ENCODE results near the gene ATP6V0B. TPM values are rescaled to one million over a fixed set of nuclear protein-coding genes. Genes with fewer than 3 reads are reported as not detected.

The ATP6V0B gene
- total RNA-seq, 1 donor from 2014 or later = 115 TPM

DNA sequence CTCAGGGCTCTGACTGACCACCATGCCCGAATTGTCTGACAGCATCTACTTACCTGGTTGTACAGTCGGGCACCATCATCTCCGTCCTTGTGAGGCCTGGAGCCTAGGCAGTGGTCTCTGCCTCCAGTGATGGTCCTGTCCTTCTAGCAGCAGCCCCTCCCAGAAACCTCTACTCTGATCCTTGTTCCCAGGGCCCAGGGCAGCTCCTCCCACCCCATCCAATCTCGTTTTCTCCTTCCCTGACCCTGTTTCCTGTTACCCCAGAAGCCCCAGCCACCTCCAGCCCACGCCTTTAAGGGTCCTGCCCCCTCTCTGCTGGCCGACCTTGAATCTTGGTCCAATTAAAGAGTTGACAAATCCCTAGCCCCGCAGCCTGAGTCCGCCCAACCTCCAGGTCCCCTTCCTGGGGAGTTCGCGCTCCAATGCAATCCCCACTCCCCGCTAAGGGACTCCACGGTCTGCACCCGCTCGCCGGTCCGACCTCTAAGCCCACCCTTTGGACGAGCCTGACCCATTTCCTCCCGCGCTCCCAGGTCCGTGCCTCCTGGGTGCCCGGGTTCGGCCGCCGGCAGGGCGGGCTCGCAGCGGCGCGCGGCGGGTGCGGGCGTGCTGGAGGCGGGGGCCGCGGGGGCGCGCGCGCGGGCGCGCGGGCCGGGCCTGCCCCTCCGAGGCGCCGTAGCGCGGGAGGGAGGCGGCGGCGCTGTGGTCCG lies 3.9 kb downstream of the ATP6V0B start, which contains the start of gene B4GALT2:
TSS of gene B4GALT2 (plus strand) at position 660 of the 710 bp plus-strand sequence. CDS start 1,951 bp downstream, outside the sequence.
- Histone ChIP-seq H3K9me3 (no peaks in the 10 kb centered on the region), H3K4me3 (peak within 1 kb of the TSS; percentile 76 to 90), H3K4me1 (peaks cover 11 to 27% of the 10 kb centered on the region in 2 donors), H3K36me3 (peaks cover 9 to 14% of the 10 kb centered on the region in 2 donors), H3K27ac (peak within 1 kb of the TSS; percentile 15 to 70), H3K27me3 (no peaks in the 10 kb centered on the region)
- DNase-seq (ENCODE audit: low spot score in 2 of 2) = no peak
- TF ChIP-seq, protein P1, sequence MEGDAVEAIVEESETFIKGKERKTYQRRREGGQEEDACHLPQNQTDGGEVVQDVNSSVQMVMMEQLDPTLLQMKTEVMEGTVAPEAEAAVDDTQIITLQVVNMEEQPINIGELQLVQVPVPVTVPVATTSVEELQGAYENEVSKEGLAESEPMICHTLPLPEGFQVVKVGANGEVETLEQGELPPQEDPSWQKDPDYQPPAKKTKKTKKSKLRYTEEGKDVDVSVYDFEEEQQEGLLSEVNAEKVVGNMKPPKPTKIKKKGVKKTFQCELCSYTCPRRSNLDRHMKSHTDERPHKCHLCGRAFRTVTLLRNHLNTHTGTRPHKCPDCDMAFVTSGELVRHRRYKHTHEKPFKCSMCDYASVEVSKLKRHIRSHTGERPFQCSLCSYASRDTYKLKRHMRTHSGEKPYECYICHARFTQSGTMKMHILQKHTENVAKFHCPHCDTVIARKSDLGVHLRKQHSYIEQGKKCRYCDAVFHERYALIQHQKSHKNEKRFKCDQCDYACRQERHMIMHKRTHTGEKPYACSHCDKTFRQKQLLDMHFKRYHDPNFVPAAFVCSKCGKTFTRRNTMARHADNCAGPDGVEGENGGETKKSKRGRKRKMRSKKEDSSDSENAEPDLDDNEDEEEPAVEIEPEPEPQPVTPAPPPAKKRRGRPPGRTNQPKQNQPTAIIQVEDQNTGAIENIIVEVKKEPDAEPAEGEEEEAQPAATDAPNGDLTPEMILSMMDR (IDR thresholded peaks at IDR 0.05) = no peak
- intact Hi-C loops (cut with DNase I) = no loop called here

DNA sequence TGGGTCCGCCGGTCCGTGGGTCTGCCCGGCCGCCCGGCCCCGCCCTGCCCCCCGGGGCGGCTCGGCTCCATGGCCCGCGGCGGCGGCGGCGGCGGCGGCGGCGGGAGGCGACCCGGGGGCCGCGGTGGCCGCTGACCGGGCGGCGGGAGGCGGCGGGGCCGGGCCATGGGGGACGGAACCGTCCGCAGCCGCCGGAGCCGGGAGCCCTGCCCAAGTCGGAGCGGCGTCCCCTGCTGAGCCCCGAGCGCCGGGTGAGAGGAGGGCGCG lies 4.4 kb downstream of the ATP6V0B start:
- TF ChIP-seq, protein P1 (IDR thresholded peaks at IDR 0.05) = no peak
- Histone ChIP-seq H3K27ac (peak overlapping the region; percentile 15 to 70), H3K4me3 (peak overlapping the region; percentile 76 to 90), H3K9me3 (no peaks in the 10 kb centered on the region), H3K4me1 (peaks cover 11 to 27% of the 10 kb centered on the region in 2 donors), H3K36me3 (peaks cover 9 to 14% of the 10 kb centered on the region in 2 donors), H3K27me3 (no peaks in the 10 kb centered on the region)
- DNase-seq (ENCODE audit: low spot score in 2 of 2) = no peak
- intact Hi-C loops (cut with DNase I) = no loop called here

DNA sequence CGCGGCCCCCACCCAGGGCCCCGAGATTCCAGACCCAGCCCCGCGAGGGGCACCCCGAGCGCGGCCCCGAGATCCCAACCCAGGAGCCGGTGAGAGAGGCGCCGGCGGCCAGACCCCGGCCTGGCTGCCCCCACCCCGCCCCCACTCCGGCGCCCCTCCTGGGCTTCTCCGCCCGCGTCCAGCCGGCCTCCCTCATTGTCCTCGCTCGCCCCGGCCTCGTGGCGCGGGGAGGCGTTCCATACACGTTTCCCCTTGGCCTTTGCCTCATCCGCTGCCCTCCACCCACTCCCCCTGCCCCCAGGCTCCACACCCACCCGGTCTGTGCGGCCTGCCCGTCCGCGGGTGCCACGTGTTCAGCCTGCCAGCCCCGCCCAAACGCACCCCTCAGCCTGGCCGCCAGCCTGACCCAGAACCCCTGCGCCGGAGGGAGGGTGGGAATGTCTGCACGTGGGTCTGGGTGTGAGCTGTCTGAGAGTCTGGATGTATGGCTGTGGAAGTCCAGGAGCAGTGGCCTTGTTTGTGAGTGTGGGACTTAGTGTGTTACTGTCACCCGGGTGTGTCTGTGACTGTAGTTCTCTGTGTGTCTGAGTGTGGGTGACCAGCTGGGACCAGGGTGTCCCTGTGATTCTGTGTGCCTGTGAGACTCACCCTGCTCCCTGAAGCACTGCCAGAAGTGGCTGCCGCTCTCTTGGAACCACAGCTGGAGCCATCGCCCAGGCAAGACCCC lies 4.9 kb downstream of the ATP6V0B start:
- Histone ChIP-seq H3K4me1 (peaks cover 11 to 27% of the 10 kb centered on the region in 2 donors), H3K4me3 (peak overlapping the region; percentile 76 to 90), H3K9me3 (no peaks in the 10 kb centered on the region), H3K27me3 (no peaks in the 10 kb centered on the region), H3K27ac (peak overlapping the region; percentile 15 to 70), H3K36me3 (peaks cover 9 to 14% of the 10 kb centered on the region in 2 donors)
- intact Hi-C loops (cut with DNase I) = no loop called here
- no peak for DNase-seq (ENCODE audit: low spot score in 2 of 2)
- TF ChIP-seq, protein P1 (IDR thresholded peaks at IDR 0.05) = no peak

DNA sequence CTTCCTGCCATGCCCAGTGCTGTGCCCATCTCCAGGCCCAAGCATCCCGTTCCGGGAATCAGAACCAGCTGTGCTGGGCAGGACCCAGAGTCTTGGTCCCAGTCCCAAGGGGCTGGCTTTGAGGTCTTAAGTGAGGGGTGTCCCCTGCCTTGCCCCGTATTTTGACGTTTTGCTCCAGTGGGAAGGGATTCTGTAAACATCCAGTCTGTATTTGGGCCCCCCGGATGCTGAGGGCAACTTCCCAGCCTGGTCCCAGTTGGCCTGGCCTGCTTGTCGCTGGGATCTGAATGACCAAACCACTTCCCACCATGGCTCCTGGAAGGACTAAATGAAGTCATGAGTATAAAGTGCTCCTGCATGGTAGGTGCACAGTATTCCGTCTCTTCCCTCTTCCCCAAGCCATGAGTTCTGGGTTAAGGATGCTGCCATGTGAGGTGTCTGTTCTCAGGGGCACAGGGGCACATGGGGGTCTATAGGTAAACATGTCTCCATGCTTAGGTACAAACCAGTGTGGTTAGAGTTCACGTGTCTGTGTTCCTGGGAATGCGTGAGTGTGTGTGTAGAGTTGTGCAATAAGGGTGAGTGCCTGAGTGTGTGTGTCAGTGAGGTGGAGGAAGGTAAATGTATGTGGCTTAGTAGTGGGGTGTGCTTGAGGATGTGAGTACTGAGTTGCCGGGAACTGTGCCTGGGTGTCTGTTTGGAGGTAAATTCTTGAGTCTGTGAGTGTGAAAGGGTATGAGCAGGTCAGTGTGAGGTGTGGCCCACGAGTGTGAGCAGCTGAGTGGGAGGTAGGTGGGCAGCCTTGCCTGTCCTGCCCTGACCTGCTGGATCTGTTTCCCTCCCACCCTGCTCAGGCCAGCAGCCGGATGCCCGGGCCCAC lies 5.7 kb downstream of the ATP6V0B start:
- H3K4me3 ChIP-seq = peak overlapping the region; percentile 76 to 90

DNA sequence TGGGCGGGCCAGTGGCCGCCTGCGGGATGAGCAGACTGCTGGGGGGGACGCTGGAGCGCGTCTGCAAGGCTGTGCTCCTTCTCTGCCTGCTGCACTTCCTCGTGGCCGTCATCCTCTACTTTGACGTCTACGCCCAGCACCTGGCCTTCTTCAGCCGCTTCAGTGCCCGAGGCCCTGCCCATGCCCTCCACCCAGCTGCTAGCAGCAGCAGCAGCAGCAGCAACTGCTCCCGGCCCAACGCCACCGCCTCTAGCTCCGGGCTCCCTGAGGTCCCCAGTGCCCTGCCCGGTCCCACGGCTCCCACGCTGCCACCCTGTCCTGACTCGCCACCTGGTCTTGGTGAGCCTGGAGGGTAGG lies 6.4 kb downstream of the ATP6V0B start:
- Histone ChIP-seq H3K4me1 (peaks cover 6 to 19% of the 10 kb centered on the region in 2 donors), H3K9me3 (no peaks in the 10 kb centered on the region), H3K36me3 (peaks cover 9 to 14% of the 10 kb centered on the region in 2 donors), H3K4me3 (no peak overlapping the region), H3K27ac (no peak overlapping the region), H3K27me3 (no peaks in the 10 kb centered on the region)
- no peak for DNase-seq (ENCODE audit: low spot score in 2 of 2)
- TF ChIP-seq, protein P1 (IDR thresholded peaks at IDR 0.05) = no peak
- intact Hi-C loops (cut with DNase I) = no loop called here

More for the DNA sequence above, 5.7 kb downstream of the ATP6V0B start:
- H3K27ac ChIP-seq = peak overlapping the region; percentile 15 to 70
- TF ChIP-seq, protein P1 (IDR thresholded peaks at IDR 0.05) = no peak
- H3K36me3 ChIP-seq = peaks cover 9 to 14% of the 10 kb centered on the region in 2 donors
- intact Hi-C loops (cut with DNase I) = no loop called here
- H3K27me3 ChIP-seq = no peaks in the 10 kb centered on the region
- H3K4me1 ChIP-seq = peaks cover 11 to 25% of the 10 kb centered on the region in 2 donors
- no peak for DNase-seq (ENCODE audit: low spot score in 2 of 2)
- H3K9me3 ChIP-seq = no peaks in the 10 kb centered on the region
